ENCODE measurements around the gene NXPH1.

DNA sequence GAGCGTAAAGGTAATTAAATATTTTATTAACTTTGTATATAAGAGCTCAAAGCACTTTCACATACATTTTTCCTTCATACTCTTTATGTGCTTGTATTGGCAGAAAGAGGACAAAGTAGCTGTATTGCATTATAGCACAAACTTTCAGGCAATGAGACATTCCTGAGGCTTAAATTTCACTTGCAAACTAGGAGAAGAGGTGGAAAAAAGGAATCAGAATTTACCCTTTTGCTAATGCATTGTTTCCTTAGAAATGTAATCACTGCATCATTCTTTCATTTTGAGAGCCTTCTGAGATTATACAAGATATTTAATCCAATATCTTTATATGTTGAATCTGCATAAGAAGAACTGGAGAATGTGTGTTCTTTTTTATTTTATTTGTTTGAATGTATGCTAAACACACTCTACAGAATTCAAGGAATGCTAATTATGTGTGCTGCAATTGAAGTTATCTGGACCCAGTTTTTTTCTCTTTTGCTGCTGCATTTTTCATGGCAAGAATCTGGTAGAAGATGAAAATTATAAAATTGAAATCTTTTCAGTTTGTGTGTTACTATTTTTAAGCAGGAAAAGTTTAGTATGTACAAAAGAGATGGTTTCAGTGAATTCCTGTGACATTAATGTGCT, 185.1 kb downstream of the NXPH1 start:
- TF ChIP-seq, protein P1, sequence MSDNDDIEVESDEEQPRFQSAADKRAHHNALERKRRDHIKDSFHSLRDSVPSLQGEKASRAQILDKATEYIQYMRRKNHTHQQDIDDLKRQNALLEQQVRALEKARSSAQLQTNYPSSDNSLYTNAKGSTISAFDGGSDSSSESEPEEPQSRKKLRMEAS (IDR thresholded peaks at IDR 0.05), result no peak
- TF ChIP-seq USF1 (IDR thresholded peaks at IDR 0.05) (no peak), TEAD4 (IDR thresholded peaks at IDR 0.05) (no peak), TAF1 (IDR thresholded peaks at IDR 0.05; ENCODE audit: low read depth) (no peak), YY1 (IDR thresholded peaks at IDR 0.05; ENCODE audit: low read depth) (no peak), REST (IDR thresholded peaks at IDR 0.05; ENCODE audit: low read depth) (no peak), EP300 (IDR thresholded peaks at IDR 0.05; ENCODE audit: borderline replicate concordance) (no peak)
